ENCODE measurements around the gene MMS22L.

DNA sequence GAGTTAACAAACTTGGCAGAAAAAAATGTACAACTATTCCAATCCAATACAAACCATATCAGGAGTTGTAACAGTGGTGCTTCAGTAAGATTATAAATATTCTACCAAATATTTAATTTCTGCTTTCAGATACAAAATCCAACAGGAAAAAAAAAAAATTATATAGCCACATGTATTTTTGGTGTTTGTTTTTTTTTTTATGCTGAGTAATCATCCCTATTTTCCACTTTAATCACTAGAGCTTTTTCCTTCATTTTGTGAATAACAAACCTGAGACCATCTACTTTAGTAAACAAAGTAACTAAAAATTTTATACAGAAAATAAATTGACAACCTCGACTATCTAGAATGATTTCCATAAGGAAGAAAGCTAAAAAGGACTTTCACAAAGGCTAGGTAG is 36.2 kb downstream of the MMS22L start:
- TF ChIP-seq, protein P1, sequence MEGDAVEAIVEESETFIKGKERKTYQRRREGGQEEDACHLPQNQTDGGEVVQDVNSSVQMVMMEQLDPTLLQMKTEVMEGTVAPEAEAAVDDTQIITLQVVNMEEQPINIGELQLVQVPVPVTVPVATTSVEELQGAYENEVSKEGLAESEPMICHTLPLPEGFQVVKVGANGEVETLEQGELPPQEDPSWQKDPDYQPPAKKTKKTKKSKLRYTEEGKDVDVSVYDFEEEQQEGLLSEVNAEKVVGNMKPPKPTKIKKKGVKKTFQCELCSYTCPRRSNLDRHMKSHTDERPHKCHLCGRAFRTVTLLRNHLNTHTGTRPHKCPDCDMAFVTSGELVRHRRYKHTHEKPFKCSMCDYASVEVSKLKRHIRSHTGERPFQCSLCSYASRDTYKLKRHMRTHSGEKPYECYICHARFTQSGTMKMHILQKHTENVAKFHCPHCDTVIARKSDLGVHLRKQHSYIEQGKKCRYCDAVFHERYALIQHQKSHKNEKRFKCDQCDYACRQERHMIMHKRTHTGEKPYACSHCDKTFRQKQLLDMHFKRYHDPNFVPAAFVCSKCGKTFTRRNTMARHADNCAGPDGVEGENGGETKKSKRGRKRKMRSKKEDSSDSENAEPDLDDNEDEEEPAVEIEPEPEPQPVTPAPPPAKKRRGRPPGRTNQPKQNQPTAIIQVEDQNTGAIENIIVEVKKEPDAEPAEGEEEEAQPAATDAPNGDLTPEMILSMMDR (IDR thresholded peaks at IDR 0.05) = no peak
- TF ChIP-seq ZFX (IDR thresholded peaks at IDR 0.05; ENCODE audit: borderline replicate concordance) = no peak
